Stimulated activated CD4-positive, alpha-beta T cell treated with anti-CD3 and anti-CD28 coated beads, Interleukin-12 subunit alpha, Interleukin-12 subunit beta, amount 100 ng/mL, for 4 hours (primary cell): ENCODE data around the gene POU2F3.

Experiments used
- DNase-seq: peaks from one replicate; pipeline ENCODE4 v3.0.0-alpha.2; 2020

The POU2F3 gene

GRCh38 chr11:120289426-120289825, 49.5 kb downstream of the POU2F3 start:
- no peak for DNase-seq

- DNase-seq: no peak
Observed at GRCh38 chr11:120290956-120291355, 51.0 kb downstream of the POU2F3 start.

GRCh38 chr11:120293038-120293800, 53.3 kb downstream of the POU2F3 start:
- no peak for DNase-seq

- no peak for DNase-seq
Observed at GRCh38 chr11:120294096-120294495, 54.2 kb downstream of the POU2F3 start.

- DNase-seq: no peak
Observed at GRCh38 chr11:120295099-120295498, 55.2 kb downstream of the POU2F3 start.

- no peak for DNase-seq
Observed at GRCh38 chr11:120296554-120296953, 56.6 kb downstream of the POU2F3 start.

GRCh38 chr11:120298461-120298860, 58.5 kb downstream of the POU2F3 start:
- no peak for DNase-seq

GRCh38 chr11:120302001-120302805, 62.3 kb downstream of the POU2F3 start:
- DNase-seq: no peak

GRCh38 chr11:120303004-120303637, 63.2 kb downstream of the POU2F3 start:
- peak; percentile 53 for DNase-seq

GRCh38 chr11:120304526-120304925, 64.6 kb downstream of the POU2F3 start:
- no peak for DNase-seq

GRCh38 chr11:120305286-120305685, 65.3 kb downstream of the POU2F3 start:
- no peak for DNase-seq

GRCh38 chr11:120306519-120307242, 66.7 kb downstream of the POU2F3 start:
- no peak for DNase-seq

GRCh38 chr11:120307476-120307875, 67.5 kb downstream of the POU2F3 start:
- no peak for DNase-seq

GRCh38 chr11:120308081-120308480, 68.1 kb downstream of the POU2F3 start:
- DNase-seq: no peak

- no peak for DNase-seq
Observed at GRCh38 chr11:120310870-120311269, 70.9 kb downstream of the POU2F3 start.

- no peak for DNase-seq
Observed at GRCh38 chr11:120314861-120315260, 74.9 kb downstream of the POU2F3 start.

GRCh38 chr11:120316880-120317688, 77.1 kb downstream of the POU2F3 start:
- DNase-seq: no peak

- DNase-seq: no peak
Observed at GRCh38 chr11:120317689-120318480, 77.9 kb downstream of the POU2F3 start.

- no peak for DNase-seq
Observed at GRCh38 chr11:120318906-120319305, 79.0 kb downstream of the POU2F3 start.

GRCh38 chr11:120324932-120325810, 85.2 kb downstream of the POU2F3 start, which contains the start of gene TLCD5:
TSS of gene TLCD5 (plus strand) at chr11:120325299. CDS start at chr11:120327442, 2,143 bp downstream.
- peak; percentile 38 for DNase-seq
